ENCODE measurements around the gene RBKS. TPM values are rescaled to one million over a fixed set of nuclear protein-coding genes. Genes with fewer than 3 reads are reported as not detected.
"Not testable (repeated sequence)": the region's sequence is repeated elsewhere in the genome, so short reads cannot be mapped to it uniquely, and the experiment has no call there.

RBKS gene
- total RNA-seq, 1 donor from 2014 or later = 1.4 TPM

DNA sequence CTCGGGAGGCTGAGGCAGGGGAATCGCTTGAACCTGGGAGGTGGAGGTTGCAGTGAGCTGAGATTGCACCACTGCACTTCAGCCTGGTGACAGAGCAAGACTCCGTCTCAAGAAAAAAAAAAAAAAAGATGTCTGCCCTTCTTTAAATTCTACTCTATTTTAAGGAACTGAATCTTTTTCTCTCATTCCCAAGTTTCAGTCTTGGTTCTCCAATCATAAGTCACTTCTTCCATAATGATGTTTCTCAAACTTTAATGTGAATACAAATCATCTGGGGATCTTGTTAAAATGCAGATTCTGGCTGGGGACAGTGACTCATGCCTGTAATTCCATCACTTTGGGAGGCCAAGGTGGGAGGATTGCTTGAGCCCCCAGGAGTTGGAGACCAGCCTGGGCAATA is 125.7 kb downstream of the RBKS start:
- not testable (repeated sequence) for DNase-seq (ENCODE audit: low read depth in 2 of 2)

DNA sequence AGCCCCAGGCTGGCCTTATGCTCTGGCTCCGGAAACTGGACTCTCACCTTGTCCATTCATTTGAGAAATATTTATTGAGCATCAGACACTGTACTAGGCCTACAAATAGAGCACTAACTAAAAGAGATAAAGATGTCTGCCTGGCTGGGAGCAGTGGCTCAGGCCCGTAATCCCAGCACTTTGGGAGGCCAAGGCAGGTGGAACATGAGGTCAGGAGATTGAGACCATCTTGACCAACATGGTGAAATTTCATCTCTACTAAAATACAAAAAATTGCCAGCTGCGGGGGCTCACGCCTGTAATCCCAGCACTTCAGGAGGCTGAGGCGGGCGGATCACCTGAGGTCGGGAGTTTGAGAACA is 126.3 kb downstream of the RBKS start:
- no peak for DNase-seq (ENCODE audit: low read depth in 2 of 2)

DNA sequence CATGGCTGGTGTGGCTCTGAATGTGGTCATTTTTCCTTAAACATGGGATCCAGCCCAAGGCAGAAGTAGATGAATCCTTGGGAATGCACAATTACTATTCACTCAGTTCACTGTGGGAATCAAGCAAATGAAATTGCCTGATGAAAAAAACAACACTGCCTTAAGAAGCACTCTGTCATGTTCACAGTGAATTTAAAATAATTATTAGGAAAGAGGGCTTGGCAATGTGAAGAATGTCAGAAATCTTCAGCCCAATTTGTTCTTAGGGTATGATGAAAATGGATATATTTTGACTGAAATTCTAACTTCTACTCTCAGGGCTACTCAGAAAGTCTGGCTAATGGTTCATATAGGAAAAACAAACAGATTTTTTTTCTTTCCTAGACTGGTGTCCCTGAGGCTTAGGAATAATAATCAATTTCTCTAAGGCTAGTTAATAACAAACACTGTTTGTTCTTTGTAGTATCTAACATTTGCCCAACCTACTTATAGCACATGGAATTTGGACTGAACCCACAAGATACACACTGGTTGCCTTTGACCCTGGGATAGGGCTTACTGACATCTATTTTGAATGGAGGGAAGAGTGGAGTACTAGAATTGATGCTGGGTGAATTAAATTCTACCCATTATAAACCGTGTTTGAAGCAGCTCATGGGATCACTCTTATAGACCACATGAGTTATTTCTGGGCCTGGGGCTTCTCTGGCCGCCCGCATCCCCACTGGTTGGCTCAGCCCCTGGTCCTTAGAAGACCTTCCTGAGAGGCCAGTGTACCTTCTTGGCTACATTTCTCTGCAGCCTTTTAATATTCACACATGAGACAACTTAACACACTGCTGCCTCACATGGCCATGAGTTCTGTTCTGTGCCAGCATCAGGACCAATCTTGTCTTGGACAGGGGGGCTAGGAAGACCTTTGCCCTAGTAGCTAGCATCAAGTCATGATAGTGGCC is 127.0 kb downstream of the RBKS start:
- no peak for DNase-seq (ENCODE audit: low read depth in 2 of 2)

DNA sequence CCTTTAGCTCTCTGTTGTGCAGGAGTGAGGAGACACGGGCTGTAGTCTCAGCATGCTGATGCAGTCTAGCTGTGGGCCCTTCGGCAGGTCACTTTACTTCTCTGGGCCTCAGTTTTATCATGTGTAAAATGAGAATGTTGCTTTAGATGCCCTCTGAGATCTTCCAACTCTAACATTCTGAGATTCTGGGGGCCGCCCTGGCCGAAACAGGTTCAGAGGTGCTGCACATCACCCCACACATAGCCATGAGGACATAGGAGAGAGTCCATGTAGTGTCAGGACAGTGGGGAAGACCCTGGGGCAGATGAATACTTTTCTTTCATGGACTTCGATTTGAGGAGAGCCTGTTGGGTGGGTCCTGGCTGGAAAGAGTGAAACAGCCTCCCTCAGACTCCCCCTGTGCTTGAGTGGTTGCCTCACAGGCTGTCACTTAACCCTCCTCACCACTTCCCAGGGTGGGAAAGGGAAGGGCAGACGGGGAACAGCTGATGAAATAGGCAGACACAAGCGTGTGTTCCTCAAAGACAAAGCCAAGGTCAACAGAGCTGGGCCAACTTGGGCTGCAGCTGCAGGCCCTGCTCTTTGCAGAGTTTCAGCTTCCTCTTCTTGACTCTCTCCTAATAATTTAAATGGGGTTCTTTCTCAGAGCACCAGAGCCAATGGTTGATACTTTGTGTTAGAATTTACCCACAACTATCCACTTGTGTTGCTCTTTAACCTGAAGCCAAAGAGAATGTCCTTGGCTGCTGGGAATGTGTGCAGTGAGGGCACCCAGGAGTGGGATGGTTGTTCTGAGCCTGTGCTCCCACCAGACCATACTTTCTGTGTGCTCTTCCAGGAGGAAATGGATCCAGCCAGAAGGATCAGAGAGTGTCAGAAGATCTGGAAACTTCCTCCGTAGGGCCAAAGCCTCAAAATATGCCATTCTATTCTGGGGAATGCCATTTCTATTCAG is 133.4 kb downstream of the RBKS start:
- DNase-seq (ENCODE audit: low read depth in 2 of 2) = no peak

DNA sequence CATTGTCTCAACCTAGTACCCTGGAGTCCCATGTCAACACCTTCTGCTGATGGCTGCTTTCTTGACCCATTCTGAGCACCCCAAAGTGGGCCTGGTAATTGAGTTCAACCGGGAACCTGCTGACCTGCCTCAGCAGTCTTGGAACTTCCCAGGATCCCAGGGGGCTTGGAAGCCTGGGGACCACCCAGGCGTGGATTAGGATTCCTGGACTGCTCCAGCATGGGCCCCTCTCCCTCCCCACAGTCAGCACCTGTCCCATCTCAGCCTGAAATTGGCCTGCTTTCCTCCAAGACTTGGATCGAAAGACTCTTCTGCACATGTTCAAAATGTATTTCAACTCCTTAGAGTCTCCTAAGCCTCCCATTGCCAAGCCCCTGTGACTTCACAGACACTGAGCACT is 134.1 kb downstream of the RBKS start:
- DNase-seq (ENCODE audit: low read depth in 2 of 2) = no peak

DNA sequence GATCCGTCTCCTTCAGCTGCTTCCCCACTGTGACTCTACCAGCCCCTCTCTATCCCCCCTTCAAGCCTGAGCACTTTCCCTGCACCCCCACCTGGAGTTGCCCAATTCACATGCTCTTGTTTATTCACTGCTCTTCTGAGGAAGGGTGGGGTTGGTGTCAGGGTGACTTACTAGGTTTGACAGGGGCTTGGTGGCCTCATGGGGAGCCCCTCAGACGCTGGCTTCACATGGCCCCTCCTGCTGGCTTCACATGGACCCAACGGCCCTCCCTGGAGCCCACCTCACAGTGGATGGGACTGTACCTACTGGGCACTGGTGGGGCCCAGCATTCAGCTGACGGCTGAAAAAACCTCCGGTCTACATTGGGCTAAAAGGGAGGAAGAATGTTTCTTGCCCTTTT is 135.4 kb downstream of the RBKS start:
- no peak for DNase-seq (ENCODE audit: low read depth in 2 of 2)

DNA sequence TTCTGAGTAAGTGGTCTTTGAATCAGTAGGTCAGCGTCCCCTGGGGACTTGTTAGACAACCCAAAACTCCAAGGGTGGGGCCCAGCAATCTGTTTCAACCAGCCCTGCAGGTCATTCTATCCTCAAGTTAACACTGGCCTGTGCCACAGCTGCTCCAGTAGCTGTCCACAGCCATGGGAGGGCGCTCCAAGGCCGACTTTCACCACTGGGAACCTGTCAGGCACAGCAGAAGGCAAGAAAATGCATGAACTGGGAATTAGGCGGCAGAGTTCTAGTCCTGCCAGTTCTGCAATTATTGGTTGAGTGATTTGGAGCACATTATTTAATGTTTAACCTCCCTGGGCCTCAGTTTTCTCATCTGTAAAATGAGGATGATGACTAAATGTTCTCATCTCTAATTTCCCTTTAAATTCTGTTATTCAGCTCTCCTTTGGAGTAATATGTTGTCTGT is 136.0 kb downstream of the RBKS start:
- peak; percentile 85 to 88 for DNase-seq (ENCODE audit: low read depth in 2 of 2)

DNA sequence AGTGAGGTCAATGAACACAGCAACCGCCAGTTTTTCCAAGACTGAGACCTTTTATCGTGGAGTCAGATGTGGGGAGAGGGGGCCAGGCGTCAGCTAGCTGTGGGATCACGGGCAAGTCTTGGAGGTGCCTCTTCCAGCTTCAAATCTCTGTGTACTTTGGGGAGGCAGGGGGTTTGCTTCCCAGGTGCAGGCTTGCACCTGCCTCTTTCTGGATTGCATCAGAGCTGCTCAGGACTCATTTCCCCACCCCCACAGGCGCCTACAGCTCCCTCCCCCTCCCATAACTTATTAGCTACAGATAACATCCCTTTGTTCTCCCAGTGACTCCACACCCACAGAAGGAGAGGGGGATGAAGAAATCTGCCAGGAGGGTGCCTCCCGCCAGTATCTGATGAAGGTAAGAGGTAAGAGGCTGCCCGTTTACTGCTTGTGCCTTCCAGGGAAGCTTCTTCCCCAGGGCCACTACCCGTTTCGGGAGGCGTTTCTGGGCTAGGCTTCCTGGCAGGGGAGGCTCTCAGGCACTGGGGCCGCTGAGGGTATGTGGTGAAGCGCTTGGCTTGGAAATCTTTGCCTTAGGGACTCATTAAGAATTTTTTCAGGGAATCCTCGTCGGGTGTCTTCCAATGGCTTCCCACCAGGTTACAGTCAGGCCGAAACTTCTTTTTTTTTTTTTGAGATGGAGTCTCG is 137.5 kb downstream of the RBKS start:
- DNase-seq (ENCODE audit: low read depth in 2 of 2) = no peak

DNA sequence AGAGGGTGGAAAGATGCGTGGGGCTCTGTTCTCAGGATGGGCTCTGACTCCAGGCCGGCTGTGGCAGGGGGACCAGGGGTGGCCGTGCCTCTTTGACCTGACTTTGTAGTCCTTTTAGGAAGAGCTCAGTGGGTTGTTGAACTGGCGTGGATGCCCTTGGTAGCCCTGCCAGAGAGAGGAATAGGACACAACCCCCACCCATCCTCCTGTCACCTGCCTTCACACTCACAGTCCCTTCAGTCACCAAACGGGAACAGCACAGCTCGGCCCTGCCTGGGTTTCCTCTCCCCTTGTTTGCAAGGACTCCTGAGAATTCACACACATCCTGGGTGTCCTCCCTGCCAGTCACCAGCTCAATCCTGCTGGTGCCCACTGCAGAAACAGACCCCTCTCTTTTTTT is 138.8 kb downstream of the RBKS start:
- DNase-seq (ENCODE audit: low read depth in 2 of 2) = no peak

DNA sequence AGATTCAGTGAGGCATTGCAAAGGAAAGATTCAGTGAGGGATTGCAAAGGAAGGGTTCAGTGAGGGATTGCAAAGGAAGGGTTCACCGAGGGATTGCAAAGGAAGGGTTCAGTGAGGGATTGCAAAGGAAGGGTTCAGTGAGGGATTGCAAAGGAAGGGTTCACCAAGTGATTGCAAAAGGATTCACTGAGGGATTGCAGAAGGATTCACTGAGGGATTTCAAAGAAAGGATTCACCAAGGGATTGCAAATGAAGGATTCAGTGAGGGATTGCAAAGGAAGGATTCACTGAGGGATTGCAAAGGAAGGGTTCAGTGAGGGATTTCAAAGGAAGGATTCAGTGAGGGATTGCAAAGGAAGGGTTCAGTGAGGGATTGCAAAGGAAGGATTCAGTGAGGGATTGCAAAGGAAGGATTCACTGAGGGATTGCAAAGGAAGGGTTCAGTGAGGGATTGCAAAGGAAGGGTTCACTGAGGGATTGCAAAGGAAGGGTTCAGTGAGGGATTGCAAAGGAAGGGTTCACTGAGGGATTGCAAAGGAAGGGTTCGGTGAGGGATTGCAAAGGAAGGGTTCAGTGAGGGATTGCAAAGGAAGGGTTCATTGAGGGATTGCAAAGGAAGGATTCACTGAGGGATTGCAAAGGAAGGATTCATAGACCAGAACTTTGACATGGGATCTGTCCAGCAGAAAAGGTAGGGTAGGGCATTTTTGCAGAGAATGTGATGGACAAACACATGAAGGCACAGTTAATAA is 141.2 kb downstream of the RBKS start:
- DNase-seq (ENCODE audit: low read depth in 2 of 2) = not testable (repeated sequence)

DNA sequence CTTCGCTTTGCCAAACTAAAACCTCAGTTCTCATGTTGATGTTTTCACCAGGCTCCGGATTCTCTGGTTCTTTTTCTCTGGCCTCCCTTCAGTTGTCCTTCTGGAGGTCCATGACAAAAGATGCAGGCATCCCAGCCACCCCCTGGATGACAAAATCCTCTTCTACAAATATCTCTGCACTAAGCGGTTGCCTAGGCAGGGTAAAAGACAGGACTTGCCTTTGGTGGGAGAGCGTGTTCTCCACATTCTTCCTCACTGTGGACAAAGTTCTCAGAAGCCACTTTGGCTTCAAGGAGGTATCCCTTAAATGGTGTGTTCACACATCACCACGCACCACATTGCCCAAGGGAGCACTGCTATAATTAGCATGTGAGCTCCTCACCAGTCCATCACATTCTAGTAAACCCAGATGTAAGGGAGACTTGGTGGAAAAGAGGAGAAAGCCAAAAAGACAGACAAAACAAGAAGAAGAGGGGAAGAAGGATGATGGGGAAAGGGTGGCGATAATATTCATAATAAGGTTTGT is 142.3 kb downstream of the RBKS start:
- DNase-seq (ENCODE audit: low read depth in 2 of 2) = no peak

DNA sequence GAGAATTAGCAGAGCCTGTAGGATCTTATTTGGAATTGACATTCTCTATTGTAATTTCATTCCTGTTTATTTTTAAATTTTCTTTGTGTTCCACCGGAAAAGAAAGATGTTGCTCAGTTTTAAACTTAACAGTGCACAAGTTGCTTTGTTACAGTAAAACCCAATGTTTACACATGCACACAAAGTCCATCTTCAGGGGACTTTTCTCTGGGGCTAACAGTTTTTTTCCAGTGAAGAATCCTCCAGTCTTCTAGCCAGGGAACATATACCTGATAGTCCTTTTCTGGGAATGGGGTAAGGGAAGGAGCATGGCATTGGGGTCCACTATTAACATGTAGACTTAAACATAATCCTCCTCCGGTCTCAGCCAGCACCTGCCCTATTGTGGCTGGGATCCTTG is 143.9 kb downstream of the RBKS start:
- DNase-seq (ENCODE audit: low read depth in 2 of 2) = no peak

DNA sequence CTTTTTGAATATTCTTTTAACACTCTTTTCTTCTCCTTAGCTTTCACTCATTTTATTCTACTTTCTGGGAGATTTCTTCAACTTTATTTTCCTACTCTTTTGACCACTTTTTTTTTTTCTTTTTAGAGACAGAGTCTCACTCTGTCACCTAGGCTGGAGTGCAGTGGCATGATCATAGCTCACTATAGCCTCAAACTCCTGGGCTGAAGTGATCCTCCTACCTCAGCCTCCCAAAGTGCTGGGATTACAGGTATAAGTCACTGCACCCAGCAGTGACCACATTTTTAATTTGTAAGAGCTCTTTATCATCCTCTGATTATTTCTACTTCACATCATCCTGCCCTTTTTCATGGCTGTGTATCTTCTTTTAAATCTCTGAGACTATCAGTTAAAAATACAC is 144.7 kb downstream of the RBKS start:
- not testable (repeated sequence) for DNase-seq (ENCODE audit: low read depth in 2 of 2)

DNA sequence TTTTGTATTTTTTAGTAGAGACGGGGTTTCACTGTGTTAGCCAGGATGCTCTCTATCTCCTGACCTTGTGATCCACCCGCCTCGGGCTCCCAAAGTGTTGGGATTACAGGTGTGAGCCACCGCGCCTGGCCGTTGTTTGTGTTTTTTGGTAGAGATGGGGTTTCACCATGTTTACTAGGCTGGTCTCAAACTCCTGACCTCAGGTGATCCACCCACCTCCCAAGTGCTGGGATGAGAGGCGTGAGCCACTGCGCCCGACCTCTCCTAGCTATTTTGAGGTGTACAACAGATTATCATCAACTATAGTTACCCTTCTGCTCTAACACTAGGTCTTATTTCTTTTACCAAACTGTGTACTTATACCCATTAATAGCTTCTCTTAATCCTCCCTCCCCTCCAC is 147.6 kb downstream of the RBKS start:
- DNase-seq (ENCODE audit: low read depth in 2 of 2) = no peak

DNA sequence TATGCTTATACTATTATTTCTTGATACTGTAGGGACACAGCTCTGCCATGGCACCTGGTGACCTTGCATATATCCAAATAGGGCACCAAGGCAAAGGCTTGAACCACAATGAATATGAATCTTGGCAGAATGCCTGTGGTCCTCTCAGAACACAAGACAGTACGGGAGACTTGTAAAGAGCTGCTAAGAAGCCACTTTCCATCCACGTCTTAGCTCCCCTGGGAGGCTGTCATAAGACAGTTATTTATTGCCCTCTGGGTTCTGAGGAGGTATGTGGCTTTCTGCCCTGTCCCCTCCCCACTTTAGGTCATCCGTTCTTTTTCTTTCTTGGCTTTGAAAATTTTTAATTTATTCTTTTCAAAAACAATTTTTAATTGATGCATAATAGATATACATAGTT is 148.5 kb downstream of the RBKS start:
- no peak for DNase-seq (ENCODE audit: low read depth in 2 of 2)

DNA sequence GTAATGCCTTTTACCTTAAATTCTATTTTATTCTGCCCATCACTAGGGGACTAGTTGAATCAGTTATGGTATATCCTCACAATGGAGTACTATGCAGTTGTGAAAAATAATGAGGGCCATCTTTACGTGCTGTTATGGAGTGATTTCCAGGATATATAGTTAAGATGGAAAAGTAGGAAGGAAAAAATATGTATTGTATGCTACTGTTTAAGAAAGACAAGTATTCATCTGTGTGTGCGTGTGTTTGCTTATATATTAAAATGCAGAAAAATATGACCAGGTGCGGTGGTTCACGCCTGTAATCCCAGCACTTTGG is 151.2 kb downstream of the RBKS start:
- no peak for DNase-seq (ENCODE audit: low read depth in 2 of 2)

DNA sequence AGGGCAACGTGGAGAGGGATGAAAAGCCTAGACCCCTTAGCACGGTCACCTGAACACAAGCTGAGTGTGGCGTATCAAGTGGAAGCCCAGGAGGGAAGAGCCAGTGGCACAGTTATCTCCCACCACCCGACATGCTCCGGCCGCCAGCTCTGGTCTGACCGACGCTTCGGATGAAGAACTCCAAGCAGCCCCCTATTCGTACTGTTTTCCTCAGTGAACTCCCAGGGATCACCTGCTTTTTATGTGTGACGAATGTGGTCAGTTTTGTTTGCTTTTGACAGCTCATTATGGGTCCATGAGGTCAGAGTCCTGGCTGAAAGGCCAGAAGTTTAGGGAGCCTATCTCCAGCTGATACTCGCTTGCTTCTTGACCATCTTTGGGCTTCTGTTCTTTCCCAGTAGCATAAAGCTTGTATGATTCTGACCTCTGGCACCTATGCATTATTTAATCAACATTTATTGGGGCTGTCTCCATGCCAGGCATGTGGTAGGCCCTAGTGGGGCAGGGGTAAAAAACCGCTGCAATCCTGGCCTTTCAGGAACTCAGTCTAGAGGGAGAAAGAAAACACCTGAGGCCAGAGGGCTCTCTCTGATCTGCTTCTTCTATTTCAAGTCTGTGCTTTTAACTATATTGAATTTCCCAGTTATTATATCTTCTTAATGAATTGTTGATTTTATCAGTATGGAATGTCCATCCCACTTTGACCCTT is 151.7 kb downstream of the RBKS start:
- DNase-seq (ENCODE audit: low read depth in 2 of 2) = no peak

DNA sequence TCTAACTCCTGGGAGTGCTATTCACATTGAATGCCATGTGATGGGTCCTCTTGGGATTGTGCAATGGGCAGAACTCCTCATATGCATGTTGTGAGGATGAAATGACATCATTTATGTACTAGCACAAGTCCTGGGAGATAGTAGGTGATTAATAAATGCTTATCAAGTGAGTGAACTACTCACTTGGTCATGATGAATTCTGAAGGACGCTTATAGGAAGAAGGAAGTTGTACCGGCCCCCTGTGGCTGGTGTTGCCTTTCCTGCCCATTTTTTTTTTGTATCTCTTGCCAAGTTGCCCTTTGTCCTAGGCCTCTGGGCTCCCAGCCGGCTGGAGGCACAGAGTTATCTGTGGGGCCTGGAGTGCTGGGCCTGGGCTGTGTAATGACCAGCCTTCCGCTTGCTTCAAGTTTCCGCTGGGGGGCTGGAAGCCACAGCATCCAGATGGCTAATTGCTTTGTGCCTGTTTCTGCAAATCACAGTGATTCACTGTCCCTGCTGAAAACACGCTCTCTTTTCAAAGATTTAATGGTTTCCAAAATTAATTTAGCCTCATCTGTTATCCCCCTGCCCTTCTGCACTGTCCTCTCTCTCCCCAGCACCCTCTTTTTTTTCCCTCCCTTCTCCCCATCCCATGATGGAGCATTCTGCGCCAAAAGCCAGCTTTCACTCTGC is 152.4 kb downstream of the RBKS start:
- DNase-seq (ENCODE audit: low read depth in 2 of 2) = peak; percentile 79 to 86

DNA sequence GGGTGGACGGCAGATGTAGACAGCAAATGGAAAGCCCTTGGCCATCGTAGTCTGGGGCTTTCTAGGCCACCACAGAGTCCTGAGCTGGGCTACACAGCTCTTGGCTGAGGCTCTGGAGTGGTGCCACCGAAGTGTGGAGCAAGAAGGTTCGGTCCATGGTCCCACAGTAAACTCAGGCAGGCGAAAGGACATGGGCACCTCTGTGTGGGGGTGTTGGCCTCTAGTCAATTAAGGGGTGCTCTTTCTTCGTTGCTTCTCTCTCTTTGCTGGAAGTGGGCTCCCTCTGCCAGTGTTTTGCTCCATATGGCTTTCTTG is 153.3 kb downstream of the RBKS start:
- no peak for DNase-seq (ENCODE audit: low read depth in 2 of 2)
